Measurements from ENCODE around the gene CCL22. TPM values are rescaled to one million over a fixed set of nuclear protein-coding genes. Genes with fewer than 3 reads are reported as not detected.

CCL22 gene
- total RNA-seq, 2 donors from 2014 or later: 0.51 TPM; not detected in 1

DNA sequence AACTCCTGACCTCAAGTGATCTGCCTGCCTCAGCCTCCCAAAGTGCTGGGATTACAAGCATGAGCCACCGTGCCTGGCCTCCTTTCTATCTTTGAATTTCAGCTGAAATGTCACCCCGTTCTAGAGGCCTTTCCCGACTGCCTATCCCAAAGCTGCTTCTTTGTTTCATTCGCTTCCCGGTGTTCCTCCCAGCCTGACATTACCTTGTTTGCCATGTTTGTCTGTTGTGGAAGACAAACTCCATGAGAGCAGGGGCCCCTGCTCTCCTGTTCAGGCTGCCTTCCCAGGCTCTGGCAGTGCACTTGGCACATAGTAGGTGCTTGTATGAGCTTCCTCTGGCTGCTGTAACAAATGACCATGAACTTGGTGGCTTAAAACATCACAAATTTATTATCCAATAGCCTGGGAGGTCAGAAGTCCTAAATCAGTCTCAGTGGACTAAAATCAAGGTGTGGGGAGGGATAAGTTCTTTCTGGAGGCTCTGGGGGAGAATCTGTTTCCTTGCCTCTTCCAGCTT, 2.6 kb upstream of the CCL22 start:
- Histone ChIP-seq H3K36me3 (no peaks in the 10 kb centered on the region), H3K27me3 (replicated peaks; ENCODE audit: insufficient read depth) (no peaks in the 10 kb centered on the region), H3K4me3 (no peak overlapping the region), H3K4me1 (replicated peaks) (no peaks in the 10 kb centered on the region), H3K9me3 (no peaks in the 10 kb centered on the region), H3K27ac (no peak overlapping the region)
- 86% methylated on average over 5 of the region's 5 CpGs for WGBS
- TF ChIP-seq, protein P1, sequence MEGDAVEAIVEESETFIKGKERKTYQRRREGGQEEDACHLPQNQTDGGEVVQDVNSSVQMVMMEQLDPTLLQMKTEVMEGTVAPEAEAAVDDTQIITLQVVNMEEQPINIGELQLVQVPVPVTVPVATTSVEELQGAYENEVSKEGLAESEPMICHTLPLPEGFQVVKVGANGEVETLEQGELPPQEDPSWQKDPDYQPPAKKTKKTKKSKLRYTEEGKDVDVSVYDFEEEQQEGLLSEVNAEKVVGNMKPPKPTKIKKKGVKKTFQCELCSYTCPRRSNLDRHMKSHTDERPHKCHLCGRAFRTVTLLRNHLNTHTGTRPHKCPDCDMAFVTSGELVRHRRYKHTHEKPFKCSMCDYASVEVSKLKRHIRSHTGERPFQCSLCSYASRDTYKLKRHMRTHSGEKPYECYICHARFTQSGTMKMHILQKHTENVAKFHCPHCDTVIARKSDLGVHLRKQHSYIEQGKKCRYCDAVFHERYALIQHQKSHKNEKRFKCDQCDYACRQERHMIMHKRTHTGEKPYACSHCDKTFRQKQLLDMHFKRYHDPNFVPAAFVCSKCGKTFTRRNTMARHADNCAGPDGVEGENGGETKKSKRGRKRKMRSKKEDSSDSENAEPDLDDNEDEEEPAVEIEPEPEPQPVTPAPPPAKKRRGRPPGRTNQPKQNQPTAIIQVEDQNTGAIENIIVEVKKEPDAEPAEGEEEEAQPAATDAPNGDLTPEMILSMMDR (IDR thresholded peaks at IDR 0.05): no peak
- TF ChIP-seq POLR2A (IDR thresholded peaks at IDR 0.05): no peak
- no peak for TF ChIP-seq POLR2AphosphoS5 (IDR thresholded peaks at IDR 0.05)
- intact Hi-C loops (cut with DNase I): no loop called here
- DNase-seq (ENCODE audit: low spot score): no peak

DNA sequence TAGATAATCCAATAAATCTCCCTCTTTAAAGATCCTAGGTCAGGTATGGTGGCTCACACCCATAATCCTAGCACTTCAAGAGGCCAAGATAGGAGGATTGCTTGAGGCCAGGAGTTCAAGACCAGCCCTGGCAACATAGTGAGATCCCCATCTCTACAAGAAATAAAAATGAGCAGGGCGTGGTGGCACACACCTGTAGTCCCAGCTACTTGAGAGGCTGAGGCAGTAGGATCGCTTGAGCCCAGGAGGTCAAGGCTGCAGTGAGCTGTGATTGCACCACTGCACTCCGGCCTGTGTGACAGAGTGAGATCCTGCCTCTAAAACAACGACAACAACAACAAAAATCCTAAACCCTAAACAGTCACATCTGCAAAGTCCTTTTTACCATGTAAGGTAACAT, 2.0 kb upstream of the CCL22 start:
- 98% methylated on average over 4 of the region's 4 CpGs for WGBS
- H3K36me3 ChIP-seq: no peaks in the 10 kb centered on the region
- H3K4me1 ChIP-seq (replicated peaks): no peaks in the 10 kb centered on the region
- intact Hi-C loops (cut with DNase I): no loop called here
- no peak overlapping the region for H3K27ac ChIP-seq
- H3K27me3 ChIP-seq (replicated peaks; ENCODE audit: insufficient read depth): no peaks in the 10 kb centered on the region
- no peaks in the 10 kb centered on the region for H3K9me3 ChIP-seq
- TF ChIP-seq, protein P1 (IDR thresholded peaks at IDR 0.05): no peak
- TF ChIP-seq POLR2AphosphoS5 (IDR thresholded peaks at IDR 0.05): no peak
- no peak for TF ChIP-seq POLR2A (IDR thresholded peaks at IDR 0.05)
- H3K4me3 ChIP-seq: no peak overlapping the region
- no peak for DNase-seq (ENCODE audit: low spot score)

DNA sequence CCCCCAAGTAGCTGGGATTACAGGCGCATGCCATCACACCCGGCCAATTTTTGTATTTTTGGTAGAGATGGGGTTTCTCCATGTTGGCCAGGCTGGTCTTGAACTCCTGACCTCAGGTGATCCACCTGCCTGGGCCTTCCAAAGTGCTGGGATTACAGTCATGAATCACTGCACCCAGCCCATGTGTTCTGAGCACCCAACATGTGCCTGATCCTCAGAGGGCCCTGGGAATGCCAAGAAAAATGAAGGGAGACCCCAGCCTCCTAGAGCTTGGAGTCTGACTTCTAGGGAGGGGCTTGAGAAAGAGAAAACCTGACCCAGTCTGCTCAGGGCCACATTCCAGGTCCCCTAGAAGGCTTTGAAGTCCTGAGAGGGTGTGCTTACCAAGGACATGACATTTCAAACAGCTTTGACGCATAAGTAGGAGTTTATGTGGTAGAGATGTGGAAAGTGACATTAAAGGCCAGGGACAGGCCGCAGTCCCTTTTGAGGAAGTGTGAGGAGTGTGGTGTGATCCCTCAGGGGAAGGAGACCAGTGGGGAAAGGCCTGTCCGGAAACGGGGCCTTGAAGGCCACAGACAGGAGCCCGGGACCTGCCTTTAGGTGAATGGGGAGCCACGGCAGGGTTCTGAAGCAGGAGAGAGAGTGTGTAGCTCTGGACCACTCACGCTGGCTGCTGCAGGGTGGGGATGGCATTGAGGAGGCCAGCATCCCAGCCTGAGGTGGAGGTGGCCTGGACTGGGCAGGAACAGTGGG, 1.1 kb upstream of the CCL22 start:
- no peaks in the 10 kb centered on the region for H3K9me3 ChIP-seq
- H3K36me3 ChIP-seq: no peaks in the 10 kb centered on the region
- no peak for TF ChIP-seq POLR2A (IDR thresholded peaks at IDR 0.05)
- no peak for TF ChIP-seq POLR2AphosphoS5 (IDR thresholded peaks at IDR 0.05)
- TF ChIP-seq, protein P1 (IDR thresholded peaks at IDR 0.05): no peak
- intact Hi-C loops (cut with DNase I): no loop called here
- no peak for DNase-seq (ENCODE audit: low spot score)
- H3K4me3 ChIP-seq: no peak overlapping the region
- no peaks in the 10 kb centered on the region for H3K4me1 ChIP-seq (replicated peaks)
- H3K27ac ChIP-seq: no peak overlapping the region
- WGBS: 87% methylated on average over 9 of the region's 9 CpGs
- H3K27me3 ChIP-seq (replicated peaks; ENCODE audit: insufficient read depth): no peaks in the 10 kb centered on the region

DNA sequence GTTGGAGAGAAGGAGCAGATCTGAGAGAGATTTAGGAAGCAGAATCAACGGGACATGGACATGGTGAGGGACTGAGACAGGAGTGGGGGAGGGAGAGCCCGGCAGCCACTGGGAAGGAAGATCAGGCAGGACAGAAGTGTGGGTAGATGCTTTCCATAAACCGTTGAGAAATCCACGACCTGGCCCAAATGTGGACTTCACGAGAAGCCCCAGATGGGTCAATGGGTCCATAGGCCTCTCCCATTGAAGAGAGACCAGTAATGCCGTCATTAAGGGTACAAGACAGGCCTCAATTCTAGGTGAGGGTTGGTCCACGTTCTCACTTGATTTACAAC, 530 bp upstream of the CCL22 start:
- TF ChIP-seq, protein P1 (IDR thresholded peaks at IDR 0.05): no peak
- TF ChIP-seq POLR2A (IDR thresholded peaks at IDR 0.05): no peak
- Histone ChIP-seq H3K27me3 (replicated peaks; ENCODE audit: insufficient read depth) (no peaks in the 10 kb centered on the region), H3K36me3 (no peaks in the 10 kb centered on the region), H3K4me3 (no peak overlapping the region), H3K4me1 (replicated peaks) (no peaks in the 10 kb centered on the region), H3K9me3 (no peaks in the 10 kb centered on the region), H3K27ac (no peak overlapping the region)
- DNase-seq (ENCODE audit: low spot score): no peak
- intact Hi-C loops (cut with DNase I): no loop called here
- 91% methylated on average over 7 of the region's 7 CpGs for WGBS

DNA sequence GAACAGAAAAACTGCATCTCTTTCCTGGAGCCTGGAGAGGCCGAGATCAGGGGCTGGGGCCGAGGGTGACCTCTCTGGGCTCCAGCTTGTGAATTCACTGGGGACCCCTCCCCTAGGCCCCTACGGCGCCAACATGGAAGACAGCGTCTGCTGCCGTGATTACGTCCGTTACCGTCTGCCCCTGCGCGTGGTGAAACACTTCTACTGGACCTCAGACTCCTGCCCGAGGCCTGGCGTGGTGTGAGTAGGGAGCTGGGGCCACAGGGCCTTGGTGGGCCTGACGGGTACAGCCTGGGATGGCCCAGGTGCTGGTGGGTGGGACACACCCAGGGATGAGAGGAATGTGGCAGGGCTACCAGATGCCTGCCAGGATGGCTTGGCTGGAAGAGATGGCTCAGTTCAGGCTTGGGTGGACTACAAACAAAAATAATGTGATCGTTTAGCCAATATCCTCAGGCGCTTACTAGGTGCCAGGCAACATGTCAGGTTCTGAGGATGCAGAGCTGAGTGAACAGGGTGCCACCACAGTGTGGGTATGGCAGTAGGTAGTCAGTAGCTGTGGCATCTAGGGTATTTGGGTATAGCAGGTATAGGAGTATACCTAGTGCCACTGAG, 1.8 kb downstream of the CCL22 start:
- H3K27ac ChIP-seq: no peak overlapping the region
- H3K36me3 ChIP-seq: no peaks in the 10 kb centered on the region
- H3K27me3 ChIP-seq (replicated peaks; ENCODE audit: insufficient read depth): no peaks in the 10 kb centered on the region
- 85% methylated on average over 16 of the region's 16 CpGs for WGBS
- no peak overlapping the region for H3K4me3 ChIP-seq
- H3K9me3 ChIP-seq: no peaks in the 10 kb centered on the region
- DNase-seq (ENCODE audit: low spot score): no peak
- intact Hi-C loops (cut with DNase I): no loop called here
- H3K4me1 ChIP-seq (replicated peaks): no peaks in the 10 kb centered on the region
- no peak for TF ChIP-seq POLR2A (IDR thresholded peaks at IDR 0.05)

Data from prostate gland (tissue), 2 donors.